GM20000 (cell line): ENCODE results near the gene ZSWIM1.

Experiments used
- DNase-seq: peaks from one replicate; pipeline ENCODE4 v3.0.0; 2012; ENCODE audit warnings: low spot score
- CTCF ChIP-seq: IDR thresholded peaks from 2 replicates; pipeline ENCODE4 v1.5.1; 2012; ENCODE audit warnings: mild to moderate bottlenecking, control low read depth; ENCODE audit errors: extremely low read depth, missing control alignments

Gene ZSWIM1

GRCh38 chr20:45848421-45848820 is 32.6 kb upstream of the ZSWIM1 start:
- no peak for DNase-seq
- TF ChIP-seq CTCF, result no peak

GRCh38 chr20:45848969-45849582 is 32.0 kb upstream of the ZSWIM1 start:
- TF ChIP-seq CTCF, result no peak
- DNase-seq, result no peak

- no peak for TF ChIP-seq CTCF
Observed at GRCh38 chr20:45850238-45850637, 30.8 kb upstream of the ZSWIM1 start.

GRCh38 chr20:45850926-45851325 is 30.1 kb upstream of the ZSWIM1 start:
- no peak for TF ChIP-seq CTCF
- no peak for DNase-seq

More at GRCh38 chr20:45850238-45850637, 30.8 kb upstream of the ZSWIM1 start:
- DNase-seq, result no peak

- no peak for DNase-seq
- no peak for TF ChIP-seq CTCF
Observed at GRCh38 chr20:45851501-45851900, 29.5 kb upstream of the ZSWIM1 start.

- TF ChIP-seq CTCF, result no peak
- no peak for DNase-seq
Observed at GRCh38 chr20:45852326-45852725, 28.7 kb upstream of the ZSWIM1 start.

GRCh38 chr20:45853484-45853883 is 27.5 kb upstream of the ZSWIM1 start:
- no peak for DNase-seq
- no peak for TF ChIP-seq CTCF
